Activated CD8-positive, alpha-beta T cell treated with anti-CD3 and anti-CD28 coated beads, Interleukin-2, amount 10 ng/mL, durations not matched to agents 7 days and 5 days (primary cell): ENCODE results near the gene RALY. TPM values are rescaled to one million over a fixed set of nuclear protein-coding genes. Genes with fewer than 3 reads are reported as not detected.
A peak's percentile ranks its signal among the peaks of the same experiment; 100 is the strongest.
"Not testable (repeated sequence)": the region's sequence is repeated elsewhere in the genome, so short reads cannot be mapped to it uniquely, and the experiment has no call there.

Source experiments
- ATAC-seq: fragments of 150-1000 bp; cut with Tn5 transposase; one replicate; pipeline ENCODE4 v1.10.0; 2021; ENCODE audit warnings: moderate library complexity
- CTCF ChIA-PET: fragments of 350-600 bp; sonication (Branson Sonifier 250); formaldehyde crosslinking; loops from one replicate; lab custom pipeline; 2021; ENCODE audit warnings: antibody characterized with exemption; lab: Charles Lee
- POLR2A ChIA-PET: fragments of 350-600 bp; sonication (Branson Sonifier 250); formaldehyde crosslinking; loops from one replicate; lab custom pipeline; 2021; ENCODE audit warnings: antibody characterized with exemption; lab: Charles Lee
- DNase-seq: peaks from one replicate; pipeline ENCODE4 v3.0.0-alpha.2; 2020
- H3K27ac Mint-ChIP-seq: one replicate; pipeline ENCODE4 v1.8.0; 2021; ENCODE audit warnings: mild to moderate bottlenecking, mixed read lengths
- H3K27me3 Mint-ChIP-seq: one replicate; pipeline ENCODE4 v1.8.0; 2021; ENCODE audit warnings: low read depth, mixed read lengths
- H3K36me3 Mint-ChIP-seq: one replicate; pipeline ENCODE4 v1.8.0; 2021; ENCODE audit warnings: low read depth, mixed read lengths
- H3K4me1 Mint-ChIP-seq: one replicate; pipeline ENCODE4 v1.8.0; 2021; ENCODE audit warnings: low read depth, mixed read lengths
- H3K4me3 Mint-ChIP-seq: one replicate; pipeline ENCODE4 v1.8.0; 2021; ENCODE audit warnings: mild to moderate bottlenecking, mixed read lengths
- H3K9me3 Mint-ChIP-seq: one replicate; pipeline ENCODE4 v1.8.0; 2022; ENCODE audit warnings: mixed read lengths; ENCODE audit not compliant: insufficient read depth
- total RNA-seq, 2 experiments: library from RNA; stranded (reverse); gene quantifications; one replicate each; pipeline ENCODE4 v1.2.3, GENCODE V29; 2021

Gene RALY
- total RNA-seq, 2 experiments from 2014 or later: 232 to 233 TPM

GRCh38 chr20:34017610-34018009 is 23.9 kb downstream of the RALY start:
- no peak for ATAC-seq

GRCh38 chr20:34018166-34018565 is 24.5 kb downstream of the RALY start:
- Mint-ChIP-seq H3K4me3 (no peak overlapping the region), H3K27ac (no peak overlapping the region)
- CTCF ChIA-PET: no interaction called here

More at GRCh38 chr20:34017610-34018009, 23.9 kb downstream of the RALY start:
- H3K27me3 Mint-ChIP-seq: no peaks in the 10 kb centered on the region
- H3K27ac Mint-ChIP-seq: no peak overlapping the region
- no peak for DNase-seq
- ChIA-PET CTCF (interaction anchor here (1.2 kb wide), 1 partner anchor 102 kb away, joined by 5 read pairs; no protein-coding TSS in a partner anchor), POLR2A (interaction anchor here (2.2 kb wide), 1 partner anchor 24 kb away, joined by 11 read pairs; the partner anchor contains the start of gene RALY)
- H3K4me3 Mint-ChIP-seq: no peak overlapping the region
- H3K36me3 Mint-ChIP-seq: peaks cover 9% of the 10 kb centered on the region
- no peaks in the 10 kb centered on the region for H3K9me3 Mint-ChIP-seq
- peaks cover 69% of the 10 kb centered on the region for H3K4me1 Mint-ChIP-seq

GRCh38 chr20:34022151-34022838 is 28.6 kb downstream of the RALY start:
- DNase-seq (no peak), ATAC-seq (peak; percentile 75)
- Mint-ChIP-seq H3K9me3 (no peaks in the 10 kb centered on the region), H3K27ac (peak overlapping the region; percentile 60), H3K4me3 (no peak overlapping the region), H3K27me3 (no peaks in the 10 kb centered on the region), H3K36me3 (peaks cover 12% of the 10 kb centered on the region), H3K4me1 (peaks cover 59% of the 10 kb centered on the region)
- ChIA-PET CTCF (interaction anchor here (0.7 to 2.1 kb wide), 17 partner anchors 11 to 163 kb away, joined by 3 to 13 read pairs (median 4); partner anchors contain the start of genes EIF2S2 and RALY), POLR2A (interaction anchor here (0.8 kb wide), 2 partner anchors 29 to 37 kb away, joined by 3 read pairs; partner anchors contain the start of gene RALY)

More at GRCh38 chr20:34018166-34018565, 24.5 kb downstream of the RALY start:
- Mint-ChIP-seq H3K4me1 (peaks cover 74% of the 10 kb centered on the region), H3K9me3 (no peaks in the 10 kb centered on the region), H3K36me3 (peaks cover 9% of the 10 kb centered on the region), H3K27me3 (no peaks in the 10 kb centered on the region)
- no peak for DNase-seq
- ATAC-seq: no peak
- POLR2A ChIA-PET: interaction anchor here (0.7 kb wide), 1 partner anchor 33 kb away, joined by 4 read pairs; no protein-coding TSS in a partner anchor

- ChIA-PET CTCF (interaction anchor here (0.9 to 2.1 kb wide), 12 partner anchors 11 to 164 kb away, joined by 3 to 13 read pairs (median 6); partner anchors contain the start of gene EIF2S2), POLR2A (interaction anchor here (0.8 kb wide), 1 partner anchor 37 kb away, joined by 3 read pairs; no protein-coding TSS in a partner anchor)
- DNase-seq (no peak), ATAC-seq (no peak)
- Mint-ChIP-seq H3K4me3 (no peak overlapping the region), H3K36me3 (peaks cover 12% of the 10 kb centered on the region), H3K27ac (no peak overlapping the region), H3K4me1 (peaks cover 54% of the 10 kb centered on the region), H3K27me3 (no peaks in the 10 kb centered on the region), H3K9me3 (no peaks in the 10 kb centered on the region)
These were observed 29.1 kb downstream of the RALY start for GRCh38 chr20:34022839-34023234.

- H3K4me3 Mint-ChIP-seq: no peak overlapping the region
- H3K27me3 Mint-ChIP-seq: no peaks in the 10 kb centered on the region
- peaks cover 12% of the 10 kb centered on the region for H3K36me3 Mint-ChIP-seq
- no peaks in the 10 kb centered on the region for H3K9me3 Mint-ChIP-seq
- no peak overlapping the region for H3K27ac Mint-ChIP-seq
- H3K4me1 Mint-ChIP-seq: peaks cover 49% of the 10 kb centered on the region
- POLR2A ChIA-PET: interaction anchor here (0.9 kb wide), 1 partner anchor 13 kb away, joined by 3 read pairs; no protein-coding TSS in a partner anchor
- no peak for DNase-seq
- ATAC-seq: no peak
- CTCF ChIA-PET: interaction anchor here (1.3 to 1.4 kb wide), 2 partner anchors 46 to 88 kb away, joined by 3 read pairs; partner anchors contain the start of gene EIF2S2
These were observed 30.4 kb downstream of the RALY start for GRCh38 chr20:34023937-34024722.

GRCh38 chr20:34024723-34025351 is 31.1 kb downstream of the RALY start:
- H3K9me3 Mint-ChIP-seq: no peaks in the 10 kb centered on the region
- H3K36me3 Mint-ChIP-seq: peaks cover 12% of the 10 kb centered on the region
- DNase-seq: no peak
- peaks cover 44% of the 10 kb centered on the region for H3K4me1 Mint-ChIP-seq
- POLR2A ChIA-PET: interaction anchor here (0.7 to 0.9 kb wide), 2 partner anchors 13 to 84 kb away, joined by 3 to 4 read pairs; no protein-coding TSS in a partner anchor
- H3K4me3 Mint-ChIP-seq: no peak overlapping the region
- no peak overlapping the region for H3K27ac Mint-ChIP-seq
- CTCF ChIA-PET: interaction anchor here (1.3 to 1.4 kb wide), 2 partner anchors 45 to 87 kb away, joined by 3 read pairs; partner anchors contain the start of gene EIF2S2
- no peaks in the 10 kb centered on the region for H3K27me3 Mint-ChIP-seq
- ATAC-seq: no peak

GRCh38 chr20:34028013-34028412 is 34.3 kb downstream of the RALY start:
- POLR2A ChIA-PET, H3K4me3 Mint-ChIP-seq, H3K9me3 Mint-ChIP-seq, ATAC-seq, H3K27ac Mint-ChIP-seq, DNase-seq, H3K27me3 Mint-ChIP-seq: not testable (repeated sequence)
- CTCF ChIA-PET: interaction anchor here (1.1 kb wide), 1 partner anchor 15 kb away, joined by 5 read pairs; no protein-coding TSS in a partner anchor
- H3K4me1 Mint-ChIP-seq: peaks cover 24% of the 10 kb centered on the region
- peaks cover 16% of the 10 kb centered on the region for H3K36me3 Mint-ChIP-seq

GRCh38 chr20:34029415-34029814 is 35.7 kb downstream of the RALY start:
- H3K27ac Mint-ChIP-seq: no peak overlapping the region
- CTCF ChIA-PET: no interaction called here

GRCh38 chr20:34030456-34030855 is 36.7 kb downstream of the RALY start:
- Mint-ChIP-seq H3K4me1 (peaks cover 13% of the 10 kb centered on the region), H3K9me3 (no peaks in the 10 kb centered on the region), H3K27ac (peak overlapping the region; percentile 62), H3K27me3 (no peaks in the 10 kb centered on the region), H3K4me3 (no peak overlapping the region), H3K36me3 (peaks cover 25% of the 10 kb centered on the region)
- DNase-seq (no peak), ATAC-seq (no peak)
- CTCF ChIA-PET: no interaction called here
- POLR2A ChIA-PET: no interaction called here

More at GRCh38 chr20:34029415-34029814, 35.7 kb downstream of the RALY start:
- no peak for ATAC-seq
- no peak for DNase-seq
- Mint-ChIP-seq H3K27me3 (no peaks in the 10 kb centered on the region), H3K4me1 (peaks cover 18% of the 10 kb centered on the region), H3K9me3 (no peaks in the 10 kb centered on the region), H3K4me3 (no peak overlapping the region), H3K36me3 (peaks cover 25% of the 10 kb centered on the region)
- POLR2A ChIA-PET: no interaction called here

GRCh38 chr20:34033903-34034302 is 40.2 kb downstream of the RALY start:
- Mint-ChIP-seq H3K27me3 (no peaks in the 10 kb centered on the region), H3K4me3 (no peak overlapping the region), H3K9me3 (no peaks in the 10 kb centered on the region), H3K27ac (no peak overlapping the region), H3K4me1 (peaks cover 37% of the 10 kb centered on the region), H3K36me3 (peaks cover 25% of the 10 kb centered on the region)
- no peak for DNase-seq
- POLR2A ChIA-PET: no interaction called here
- no peak for ATAC-seq
- CTCF ChIA-PET: interaction anchor here (1.1 kb wide), 1 partner anchor 119 kb away, joined by 3 read pairs; no protein-coding TSS in a partner anchor

- DNase-seq (peak; percentile 63), ATAC-seq (peak; percentile 98)
- Mint-ChIP-seq H3K27me3 (no peaks in the 10 kb centered on the region), H3K9me3 (no peaks in the 10 kb centered on the region), H3K4me1 (peaks cover 35% of the 10 kb centered on the region), H3K4me3 (peak overlapping the region; percentile 17), H3K27ac (peak overlapping the region; percentile 27), H3K36me3 (peaks cover 17% of the 10 kb centered on the region)
- CTCF ChIA-PET: interaction anchor here (0.6 kb wide), 1 partner anchor 10 kb away, joined by 3 read pairs; no protein-coding TSS in a partner anchor
- POLR2A ChIA-PET: interaction anchor here (0.7 kb wide), 1 partner anchor 12 kb away, joined by 3 read pairs; no protein-coding TSS in a partner anchor
These were observed 43.4 kb downstream of the RALY start for GRCh38 chr20:34037121-34037520.
